WI38 (cell line): ENCODE results near the gene PEAK1.
"Not testable (repeated sequence)": the region's sequence is repeated elsewhere in the genome, so short reads cannot be mapped to it uniquely, and the experiment has no call there.

Experiments
- H3K4me3 ChIP-seq: 2 replicates; pipeline ENCODE4 v1.5.1; 2011; ENCODE audit warnings: low read depth, mild to moderate bottlenecking, control low read depth, low read length
- TF ChIP-seq, protein P1 (sequence below): IDR thresholded peaks from 2 replicates; pipeline ENCODE4 v1.5.1; 2012; ENCODE audit warnings: low read depth, mild to moderate bottlenecking, control low read depth, low read length

PEAK1 gene

DNA sequence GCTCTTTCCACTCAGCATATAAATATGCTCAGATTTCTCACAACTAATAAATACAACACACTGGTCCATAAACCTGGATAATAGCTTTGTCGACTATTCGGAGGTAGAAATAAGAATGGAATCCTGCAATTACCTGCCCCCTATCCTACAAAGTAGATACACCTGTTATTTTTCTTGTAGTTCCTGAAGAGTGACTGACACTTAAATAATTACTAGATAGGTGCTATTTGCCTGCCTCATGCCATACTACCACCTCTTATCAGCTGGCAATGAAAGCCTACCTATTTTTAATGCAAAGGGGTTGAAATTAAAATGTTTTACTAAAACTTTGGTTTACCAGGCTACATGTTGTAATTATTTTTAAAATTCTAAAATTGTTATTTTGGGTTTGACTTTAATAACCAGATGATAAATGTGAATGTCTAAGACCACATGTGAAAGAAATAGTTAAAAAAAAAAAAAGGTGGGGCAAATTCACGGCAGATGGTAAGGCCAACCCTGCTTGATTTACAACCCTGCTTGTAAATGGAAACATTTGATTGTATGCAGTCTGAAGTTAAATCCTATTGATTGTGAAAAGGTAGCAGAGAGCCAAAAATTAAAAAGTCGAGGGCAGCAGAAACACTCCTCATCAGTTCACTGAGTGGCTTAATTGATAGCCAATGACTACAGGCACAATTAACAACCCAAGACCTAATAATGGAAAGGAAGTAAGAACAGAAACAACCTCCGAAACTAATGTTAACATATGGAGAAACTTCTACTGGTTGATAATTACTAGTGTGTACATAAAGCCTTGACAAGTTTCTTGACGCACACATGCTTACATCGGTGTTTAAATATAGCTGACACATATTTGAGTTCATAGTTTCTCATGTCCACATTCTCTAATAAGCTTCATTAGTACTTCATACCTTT is 8.9 kb downstream of the PEAK1 start:
- H3K4me3 ChIP-seq: no peak overlapping the region
- TF ChIP-seq, protein P1, sequence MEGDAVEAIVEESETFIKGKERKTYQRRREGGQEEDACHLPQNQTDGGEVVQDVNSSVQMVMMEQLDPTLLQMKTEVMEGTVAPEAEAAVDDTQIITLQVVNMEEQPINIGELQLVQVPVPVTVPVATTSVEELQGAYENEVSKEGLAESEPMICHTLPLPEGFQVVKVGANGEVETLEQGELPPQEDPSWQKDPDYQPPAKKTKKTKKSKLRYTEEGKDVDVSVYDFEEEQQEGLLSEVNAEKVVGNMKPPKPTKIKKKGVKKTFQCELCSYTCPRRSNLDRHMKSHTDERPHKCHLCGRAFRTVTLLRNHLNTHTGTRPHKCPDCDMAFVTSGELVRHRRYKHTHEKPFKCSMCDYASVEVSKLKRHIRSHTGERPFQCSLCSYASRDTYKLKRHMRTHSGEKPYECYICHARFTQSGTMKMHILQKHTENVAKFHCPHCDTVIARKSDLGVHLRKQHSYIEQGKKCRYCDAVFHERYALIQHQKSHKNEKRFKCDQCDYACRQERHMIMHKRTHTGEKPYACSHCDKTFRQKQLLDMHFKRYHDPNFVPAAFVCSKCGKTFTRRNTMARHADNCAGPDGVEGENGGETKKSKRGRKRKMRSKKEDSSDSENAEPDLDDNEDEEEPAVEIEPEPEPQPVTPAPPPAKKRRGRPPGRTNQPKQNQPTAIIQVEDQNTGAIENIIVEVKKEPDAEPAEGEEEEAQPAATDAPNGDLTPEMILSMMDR: no peak

DNA sequence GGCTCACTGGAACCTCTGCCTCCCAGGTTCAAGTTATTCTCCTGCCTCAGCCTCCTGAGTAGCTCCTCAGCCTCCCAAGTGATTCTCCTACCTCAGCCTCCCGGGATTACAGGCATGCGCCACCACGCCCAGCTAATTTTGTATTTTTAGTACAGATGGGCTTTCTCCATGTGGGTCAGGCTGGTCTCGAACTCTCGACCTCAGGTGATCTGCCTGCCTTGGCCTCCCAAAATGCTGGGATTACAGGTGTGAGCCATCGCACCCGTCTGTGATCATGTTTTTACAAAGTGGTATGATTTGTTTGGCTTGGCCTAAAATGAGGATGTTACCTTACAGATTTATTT is 9.8 kb downstream of the PEAK1 start:
- H3K4me3 ChIP-seq: not testable (repeated sequence)

DNA sequence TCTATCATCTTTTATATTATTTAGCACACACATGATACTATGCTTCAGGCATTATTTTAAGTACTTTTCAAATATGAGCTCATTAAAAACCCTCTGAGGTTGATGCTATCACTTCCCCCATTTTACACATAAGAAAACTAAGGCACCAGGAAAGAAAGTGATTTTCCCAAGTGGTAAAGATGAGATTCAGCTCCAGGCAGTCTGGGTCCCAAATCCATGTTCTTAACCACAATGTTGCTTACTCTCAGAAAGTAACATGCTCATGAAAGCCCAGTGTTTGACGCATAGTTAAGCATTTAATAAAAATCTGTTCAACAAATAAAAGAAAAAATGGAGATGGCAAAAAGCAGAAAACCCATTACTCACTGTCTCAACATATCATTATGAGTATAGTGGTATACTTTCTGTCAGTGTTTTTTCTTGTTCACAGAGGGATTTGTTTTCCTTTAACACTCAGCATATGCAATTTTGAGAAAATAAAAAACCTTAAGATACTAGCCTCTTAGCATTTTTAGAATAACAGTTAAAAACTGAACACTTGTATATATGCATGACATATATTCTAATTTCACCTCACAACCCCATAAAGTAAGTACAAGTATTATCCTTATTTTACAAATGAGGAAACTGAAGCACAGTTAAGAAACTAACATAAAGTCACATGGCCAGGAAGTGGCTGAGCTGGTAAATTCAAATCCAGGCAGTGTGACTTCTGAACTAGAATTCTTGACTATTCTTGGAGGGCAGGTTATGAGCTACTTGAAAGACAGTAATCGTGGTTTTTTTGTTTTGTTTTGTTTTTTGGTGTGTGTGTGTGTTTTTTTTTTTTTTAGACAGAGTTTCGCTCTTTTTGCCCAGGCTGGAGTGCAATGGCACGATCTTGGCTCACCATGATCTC is 10.4 kb downstream of the PEAK1 start:
- H3K4me3 ChIP-seq: no peak overlapping the region
- TF ChIP-seq, protein P1: no peak

DNA sequence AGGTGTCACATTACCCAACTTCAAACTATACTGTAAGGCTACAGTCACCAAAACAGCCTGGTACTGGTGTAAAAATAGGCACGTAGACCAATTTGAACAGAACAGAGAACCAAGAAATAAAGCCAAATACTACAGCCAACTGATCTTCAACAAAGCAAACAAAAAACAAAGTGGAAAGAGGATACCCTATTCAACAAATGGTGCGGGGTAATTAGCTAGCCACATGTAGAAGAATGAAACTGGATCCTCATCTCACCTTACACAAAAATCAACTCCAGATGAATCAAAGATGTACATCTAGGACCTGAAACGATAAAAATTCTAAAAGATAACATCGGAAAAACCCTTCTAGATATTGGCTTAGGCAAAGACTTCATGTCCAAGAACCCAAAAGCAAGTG is 13.1 kb downstream of the PEAK1 start:
- TF ChIP-seq, protein P1: no peak
- H3K4me3 ChIP-seq: no peak overlapping the region

DNA sequence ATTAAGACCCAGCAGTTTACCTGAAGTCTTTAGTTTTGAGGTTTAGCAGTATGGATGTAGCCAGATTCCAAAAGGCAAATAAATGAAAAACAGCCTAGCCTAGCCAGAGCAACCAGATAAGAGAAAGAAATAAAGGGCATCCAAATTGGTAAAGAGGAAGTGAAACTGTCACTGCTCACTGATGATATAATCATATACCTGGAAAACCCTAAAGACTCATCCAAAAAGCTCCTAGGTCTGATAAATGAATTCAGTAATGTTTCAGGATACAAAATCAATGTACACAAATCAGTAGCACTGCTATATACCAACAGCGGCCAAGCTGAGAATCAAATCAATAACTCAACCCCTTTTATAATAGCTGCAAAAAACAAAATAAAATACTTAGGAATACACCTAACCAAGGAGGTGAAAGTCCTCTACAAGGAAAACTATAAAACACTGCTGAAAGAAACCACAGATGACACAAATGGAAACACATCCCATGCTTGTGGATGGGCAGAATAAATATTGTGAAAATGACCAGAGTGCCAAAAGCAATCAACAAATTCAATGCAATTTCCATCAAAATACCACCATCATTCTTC is 13.6 kb downstream of the PEAK1 start:
- not testable (repeated sequence) for H3K4me3 ChIP-seq

DNA sequence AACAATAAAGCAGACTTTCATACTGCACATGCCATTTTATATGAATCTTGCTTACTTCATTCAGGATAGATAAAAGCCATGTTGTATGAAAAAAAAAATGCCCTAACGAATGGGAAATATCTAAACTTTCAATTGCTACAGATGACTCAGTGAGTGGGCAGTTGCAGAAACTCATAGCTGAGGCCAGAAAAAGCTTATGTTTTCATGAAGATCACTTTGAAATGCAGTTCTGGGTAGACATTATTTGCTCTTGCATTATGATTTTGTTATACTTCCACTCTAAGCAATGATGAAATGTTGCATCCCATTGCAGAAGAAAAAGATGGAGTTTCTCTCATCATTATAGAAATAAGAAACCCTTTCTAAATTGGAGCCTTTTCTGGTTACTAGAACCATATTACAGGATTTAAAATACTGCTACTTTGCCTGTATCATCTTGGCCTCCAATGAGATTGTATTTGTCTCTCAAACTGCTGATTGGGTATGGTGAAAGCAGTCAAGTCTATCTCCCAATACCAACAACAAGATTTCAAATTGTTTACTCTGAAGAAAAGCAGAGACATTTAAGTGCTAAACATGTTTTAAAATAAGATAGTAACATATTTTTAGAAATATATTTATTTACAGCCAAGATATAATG is 17.0 kb downstream of the PEAK1 start:
- TF ChIP-seq, protein P1: no peak
- peak overlapping the region; percentile 23; the same call in 1 of the 2 replicates for H3K4me3 ChIP-seq

DNA sequence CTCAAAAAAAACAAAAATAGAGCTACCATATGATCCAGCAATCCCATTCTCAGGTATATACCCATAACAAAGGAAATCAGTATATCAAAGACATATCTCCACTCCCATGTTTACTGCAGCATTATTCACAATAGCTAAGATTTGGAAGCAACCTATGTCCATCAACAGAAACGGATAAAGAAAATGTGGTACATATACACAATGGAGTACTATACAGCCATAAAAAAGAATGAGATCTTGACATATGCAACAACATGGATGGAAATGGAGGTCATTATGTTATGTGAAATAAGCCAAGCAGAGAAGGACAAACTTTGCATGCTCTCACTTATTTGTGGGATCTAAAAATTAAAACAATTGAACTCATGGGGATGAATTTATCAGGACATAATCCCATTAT is 19.6 kb downstream of the PEAK1 start:
- TF ChIP-seq, protein P1: no peak
- H3K4me3 ChIP-seq: no peak overlapping the region
